Panc1 (cell line): ENCODE data around the gene DR1. TPM values are rescaled to one million over a fixed set of nuclear protein-coding genes. Genes with fewer than 3 reads are reported as not detected.

Experiments
- ATAC-seq: fragments of 200-7000 bp; cut with Tn5 transposase; 2 replicates; pipeline ENCODE4 v1.9.1; 2020; ENCODE audit warnings: mild to moderate bottlenecking, moderate library complexity
- BruUV-seq: library from RNA; stranded (reverse); fragments of 400-500 nt; replicated peaks from 2 replicates; lab custom pipeline; 2021; lab: Mats Ljungman, UMichigan
- CTCF ChIA-PET: fragments of 300-600 bp; sonication (Branson Sonifier 250); formaldehyde crosslinking; loops from one replicate; lab custom pipeline; 2022; ENCODE audit warnings: antibody characterized with exemption; lab: Charles Lee
- POLR2A ChIA-PET: fragments of 300-600 bp; sonication (Branson Sonifier 250); formaldehyde crosslinking; loops from one replicate; lab custom pipeline; 2022; ENCODE audit warnings: antibody characterized with exemption; lab: Charles Lee
- DNase-seq: peaks from one replicate; pipeline ENCODE4 v3.0.0-alpha.2; 2010; ENCODE audit warnings: low read depth, low spot score
- H3K27ac ChIP-seq: 2 replicates; pipeline ENCODE4 v1.5.1; 2011; ENCODE audit warnings: mild to moderate bottlenecking, low read length, inconsistent platforms
- H3K27me3 ChIP-seq: fragments of 200-500 bp; sonication (Bioruptor generic); 2 replicates; pipeline ENCODE4 v1.6.0; 2014; ENCODE audit warnings: low read length, inconsistent platforms; ENCODE audit not compliant: control insufficient read depth, insufficient read depth
- H3K36me3 ChIP-seq: fragments of 200-500 bp; sonication (Bioruptor generic); 2 replicates; pipeline ENCODE4 v1.5.1; 2014; ENCODE audit warnings: inconsistent platforms, mild to moderate bottlenecking, low read length, moderate library complexity; ENCODE audit not compliant: control insufficient read depth, insufficient read depth
- H3K4me1 ChIP-seq: 2 replicates; pipeline ENCODE4 v1.5.1; 2011; ENCODE audit warnings: inconsistent platforms, mild to moderate bottlenecking, low read length, moderate library complexity; ENCODE audit not compliant: control insufficient read depth, insufficient read depth
- H3K4me3 ChIP-seq, 2 experiments: 2 replicates each; pipeline ENCODE4 v1.5.1; 2011 to 2012; ENCODE audit warnings: low read depth in 2 of 2, low read length in 2 of 2, mild to moderate bottlenecking in 2 of 2, inconsistent platforms in 1 of 2, moderate library complexity in 1 of 2
- H3K9me3 ChIP-seq: fragments of 200-500 bp; sonication (Bioruptor generic); 2 replicates; pipeline ENCODE4 v1.5.1; 2014; ENCODE audit warnings: low read depth, mild to moderate bottlenecking, inconsistent platforms, low read length, moderate library complexity; ENCODE audit not compliant: control insufficient read depth, insufficient read depth
- CTCF ChIP-seq: fragments of 450-650 bp; IDR thresholded peaks from 2 replicates; pipeline ENCODE4 v1.5.1; 2017; ENCODE audit warnings: mild to moderate bottlenecking
- POLR2AphosphoS5 ChIP-seq: IDR thresholded peaks from 2 replicates; pipeline ENCODE4 v1.6.1; 2012; ENCODE audit warnings: mild to moderate bottlenecking, low read depth, low read length, moderate library complexity
- REST ChIP-seq, 2 experiments: IDR thresholded peaks; 2 replicates each; pipeline ENCODE4 v1.6.1; 2011 to 2012; ENCODE audit warnings: low read depth in 2 of 2, control low read depth in 1 of 2, low read length in 1 of 2, mild to moderate bottlenecking in 1 of 2, moderate library complexity in 1 of 2; ENCODE audit not compliant: insufficient read depth in 1 of 2
- SIN3A ChIP-seq: IDR thresholded peaks from 2 replicates; pipeline ENCODE4 v1.6.1; 2012; ENCODE audit warnings: low read depth, mild to moderate bottlenecking, low read length, moderate library complexity, borderline replicate concordance; ENCODE audit not compliant: insufficient read depth
- TCF7L2 ChIP-seq: IDR thresholded peaks from 2 replicates; pipeline ENCODE4 v1.6.1; 2011; ENCODE audit warnings: mild to moderate bottlenecking, low read depth, low read length, inconsistent platforms
- in situ Hi-C: cut with HindIII; loops from 2 replicates; pipeline ENCODE4 v1.10.0; 2016; ENCODE audit warnings: low sequenced_read_pairs, low pct_unique_long_range_greater_than_20kb
- intact Hi-C: fragments of 100-400 bp; cut with micrococcal nuclease; formaldehyde crosslinking; loops from one replicate; pipeline ENCODE4 v1.10.0; 2022; ENCODE audit not compliant: unreplicated experiment
- total RNA-seq: library from RNA; stranded (reverse); gene quantifications from one replicate; pipeline ENCODE4 v1.2.1, GENCODE V29; 2021; ENCODE audit not compliant: unreplicated experiment

The DR1 gene
- total RNA-seq, 1 experiment from 2014 or later: 39.0 TPM

DNA sequence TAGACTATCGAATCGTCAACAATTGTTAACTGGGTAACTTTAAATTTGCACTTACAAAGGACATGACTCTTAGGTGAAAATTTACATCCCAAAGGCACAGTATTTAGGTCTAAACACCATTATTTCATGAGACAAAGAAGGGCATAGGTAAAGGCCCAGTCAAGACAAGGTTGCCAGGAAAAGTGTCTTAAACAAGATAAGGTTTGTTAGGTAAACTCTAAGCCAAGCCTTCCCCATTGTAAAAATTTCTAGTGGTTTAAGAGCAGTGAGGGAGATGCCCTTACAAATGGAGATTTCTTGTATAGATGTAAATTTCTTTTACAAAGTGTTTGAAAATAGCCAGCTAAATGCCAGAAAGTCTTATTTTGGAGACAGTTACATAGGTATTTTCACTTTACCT, 65.3 kb downstream of the DR1 start:
- Histone ChIP-seq H3K27ac (no peak overlapping the region), H3K9me3 (no peaks in the 10 kb centered on the region), H3K27me3 (no peaks in the 10 kb centered on the region), H3K4me3 (no peak overlapping the region), H3K36me3 (no peaks in the 10 kb centered on the region), H3K4me1 (no peaks in the 10 kb centered on the region)
- in situ Hi-C loops (no loop called here), intact Hi-C loops (no loop called here)
- DNase-seq (no peak), ATAC-seq (no peak)
- TF ChIP-seq POLR2AphosphoS5 (no peak), SIN3A (no peak), CTCF (no peak), TCF7L2 (no peak), REST (IDR thresholded peaks at IDR 0.05; ENCODE audit: insufficient read depth in 1 of 2, low read depth in 2 of 2, low read length in 1 of 2) (no peak)
- no TSS peak for BruUV-seq
- ChIA-PET CTCF (no interaction called here), POLR2A (no interaction called here)

- TF ChIP-seq POLR2AphosphoS5 (no peak), CTCF (no peak), SIN3A (no peak), REST (IDR thresholded peaks at IDR 0.05; ENCODE audit: insufficient read depth in 1 of 2, low read depth in 2 of 2, low read length in 1 of 2) (no peak), TCF7L2 (no peak)
- H3K9me3 ChIP-seq: no peaks in the 10 kb centered on the region
- no peaks in the 10 kb centered on the region for H3K4me1 ChIP-seq
- intact Hi-C loops (no loop called here), in situ Hi-C loops (no loop called here)
- H3K4me3 ChIP-seq: no peak overlapping the region
- no peak overlapping the region for H3K27ac ChIP-seq
- DNase-seq (no peak), ATAC-seq (no peak)
- no peaks in the 10 kb centered on the region for H3K27me3 ChIP-seq
- ChIA-PET CTCF (no interaction called here), POLR2A (interaction anchor here (1.0 kb wide), 1 partner anchor 226 kb away, joined by 4 read pairs; no protein-coding TSS in a partner anchor)
- BruUV-seq: no TSS peak
- no peaks in the 10 kb centered on the region for H3K36me3 ChIP-seq
Measured at GRCh38 chr1:93414749-93415148, 69.0 kb downstream of the DR1 start.
